T-helper 17 cell (primary cell): ENCODE measurements around the gene PLA2G1B. TPM values are rescaled to one million over a fixed set of nuclear protein-coding genes. Genes with fewer than 3 reads are reported as not detected.

Source experiments
- ATAC-seq: fragments of 150-1000 bp; cut with Tn5 transposase; 2 replicates; pipeline ENCODE4 v1.10.0; 2021; ENCODE audit warnings: mild to moderate bottlenecking, moderate library complexity
- DNase-seq, 3 donors: peaks; one replicate each; pipeline versions ENCODE4 v3.0.0 to v3.0.0-alpha.2; 2020 to 2021
- H3K9me3 ChIP-seq: one replicate; pipeline ENCODE4 v1.7.0; 2013; ENCODE audit warnings: low read length, mild to moderate bottlenecking; ENCODE audit not compliant: control insufficient read depth, poor library complexity, severe bottlenecking
- H3K27ac Mint-ChIP-seq: one replicate; pipeline ENCODE4 v1.8.0; 2022; ENCODE audit warnings: mild to moderate bottlenecking, moderate library complexity, mixed read lengths
- H3K27me3 Mint-ChIP-seq: one replicate; pipeline ENCODE4 v1.8.0; 2022; ENCODE audit warnings: mixed read lengths
- H3K36me3 Mint-ChIP-seq: one replicate; pipeline ENCODE4 v1.8.0; 2022; ENCODE audit warnings: low read depth, mixed read lengths
- H3K4me1 Mint-ChIP-seq: one replicate; pipeline ENCODE4 v1.8.0; 2022; ENCODE audit warnings: mild to moderate bottlenecking, mixed read lengths
- H3K4me3 Mint-ChIP-seq: one replicate; pipeline ENCODE4 v1.8.0; 2022; ENCODE audit warnings: mild to moderate bottlenecking, moderate library complexity, mixed read lengths
- total RNA-seq, 4 donors: library from RNA in 2 of 4; stranded (reverse) in 2 of 4; gene quantifications; one replicate each; pipeline ENCODE4 v1.2.3 and lab custom pipeline; 2022 to 2026

Gene PLA2G1B
- total RNA-seq, 2 donors from 2014 or later, result not detected

DNA sequence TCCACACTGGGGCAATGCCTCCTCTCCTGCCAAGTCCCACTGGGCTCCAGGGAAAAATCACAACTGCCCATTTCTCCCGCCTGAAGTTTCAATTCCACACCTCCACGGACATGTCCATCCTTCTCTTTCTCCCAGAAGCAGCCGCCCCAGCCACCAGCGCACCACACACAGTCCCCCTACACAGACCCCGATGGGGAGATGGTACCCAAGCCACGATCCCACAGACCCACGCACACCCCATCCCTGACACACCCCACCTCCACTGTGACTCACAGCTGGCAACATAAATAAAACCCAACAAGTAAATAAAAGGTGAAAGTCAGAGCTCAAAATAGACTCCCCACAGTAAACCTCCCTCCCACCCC is 38.7 kb upstream of the PLA2G1B start:
- no peak overlapping the region for H3K4me3 Mint-ChIP-seq
- DNase-seq (no peak), ATAC-seq (no peak)
- peaks cover 6% of the 10 kb centered on the region for H3K36me3 Mint-ChIP-seq
- H3K9me3 ChIP-seq, result no peaks in the 10 kb centered on the region
- H3K27me3 Mint-ChIP-seq, result peaks cover 79% of the 10 kb centered on the region
- peaks cover 25% of the 10 kb centered on the region for H3K4me1 Mint-ChIP-seq
- H3K27ac Mint-ChIP-seq, result peak overlapping the region; percentile 37

DNA sequence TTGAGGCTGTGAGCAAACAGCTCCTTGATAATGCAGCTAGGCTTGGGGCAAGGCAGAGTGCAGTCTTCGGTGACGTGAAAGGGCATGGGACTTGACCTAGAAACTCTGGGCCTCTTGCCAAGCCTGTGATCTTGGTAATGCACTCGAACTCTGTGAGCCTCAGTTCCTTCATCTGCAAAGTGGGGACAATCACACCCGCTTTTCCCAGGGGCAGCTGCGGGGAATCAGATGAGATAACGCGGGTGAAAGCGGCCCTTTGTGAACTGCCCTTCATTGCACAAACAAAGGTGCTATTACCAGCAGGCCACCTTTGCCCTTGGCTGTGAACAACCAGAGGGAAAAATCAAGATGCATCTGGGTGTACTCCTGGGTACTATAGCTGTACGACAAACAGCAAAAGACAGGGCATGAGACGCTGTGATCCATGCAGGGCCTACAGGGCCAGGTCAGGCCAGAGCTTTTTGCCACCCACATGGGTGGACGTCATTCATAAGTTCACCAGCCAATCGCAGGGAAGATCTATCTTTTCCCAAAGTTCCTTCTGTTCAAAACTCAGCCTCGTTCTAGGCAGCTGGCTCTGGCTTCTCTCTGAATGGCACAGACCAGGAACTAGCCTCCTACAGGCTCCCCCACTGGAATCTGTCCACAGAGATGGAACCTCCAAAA is 38.2 kb upstream of the PLA2G1B start:
- Mint-ChIP-seq H3K36me3 (peaks cover 6% of the 10 kb centered on the region), H3K4me1 (peaks cover 23% of the 10 kb centered on the region), H3K27ac (peak overlapping the region; percentile 37), H3K27me3 (peaks cover 78% of the 10 kb centered on the region), H3K4me3 (no peak overlapping the region)
- H3K9me3 ChIP-seq, result no peaks in the 10 kb centered on the region
- DNase-seq (no peak), ATAC-seq (no peak)

GRCh38 chr12:120364487-120364886 is 36.9 kb upstream of the PLA2G1B start:
- Mint-ChIP-seq H3K36me3 (peaks cover 4% of the 10 kb centered on the region), H3K27ac (no peak overlapping the region), H3K4me3 (no peak overlapping the region), H3K4me1 (peaks cover 10% of the 10 kb centered on the region), H3K27me3 (peaks cover 78% of the 10 kb centered on the region)
- no peaks in the 10 kb centered on the region for H3K9me3 ChIP-seq
- DNase-seq, result no peak
- no peak for ATAC-seq

- H3K4me1 Mint-ChIP-seq, result peaks cover 9% of the 10 kb centered on the region
- ATAC-seq (no peak), DNase-seq (no peak)
- peaks cover 85% of the 10 kb centered on the region for H3K27me3 Mint-ChIP-seq
- H3K4me3 Mint-ChIP-seq, result no peak overlapping the region
- no peaks in the 10 kb centered on the region for H3K9me3 ChIP-seq
- no peak overlapping the region for H3K27ac Mint-ChIP-seq
- peaks cover 4% of the 10 kb centered on the region for H3K36me3 Mint-ChIP-seq
Observed at GRCh38 chr12:120363274-120363855, 35.8 kb upstream of the PLA2G1B start.

GRCh38 chr12:120362516-120363273 is 35.1 kb upstream of the PLA2G1B start:
- Mint-ChIP-seq H3K27ac (no peak overlapping the region), H3K36me3 (peaks cover 4% of the 10 kb centered on the region), H3K4me3 (no peak overlapping the region)

GRCh38 chr12:120361506-120362208 is 34.1 kb upstream of the PLA2G1B start:
- peaks cover 9% of the 10 kb centered on the region for H3K4me1 Mint-ChIP-seq
- DNase-seq (no peak), ATAC-seq (no peak)
- H3K36me3 Mint-ChIP-seq, result peaks cover 4% of the 10 kb centered on the region
- no peaks in the 10 kb centered on the region for H3K9me3 ChIP-seq
- peaks cover 90% of the 10 kb centered on the region for H3K27me3 Mint-ChIP-seq
- no peak overlapping the region for H3K4me3 Mint-ChIP-seq
- H3K27ac Mint-ChIP-seq, result no peak overlapping the region

More at GRCh38 chr12:120362516-120363273, 35.1 kb upstream of the PLA2G1B start:
- Mint-ChIP-seq H3K27me3 (peaks cover 90% of the 10 kb centered on the region), H3K4me1 (peaks cover 11% of the 10 kb centered on the region)
- no peaks in the 10 kb centered on the region for H3K9me3 ChIP-seq
- ATAC-seq (no peak), DNase-seq (no peak)

DNA sequence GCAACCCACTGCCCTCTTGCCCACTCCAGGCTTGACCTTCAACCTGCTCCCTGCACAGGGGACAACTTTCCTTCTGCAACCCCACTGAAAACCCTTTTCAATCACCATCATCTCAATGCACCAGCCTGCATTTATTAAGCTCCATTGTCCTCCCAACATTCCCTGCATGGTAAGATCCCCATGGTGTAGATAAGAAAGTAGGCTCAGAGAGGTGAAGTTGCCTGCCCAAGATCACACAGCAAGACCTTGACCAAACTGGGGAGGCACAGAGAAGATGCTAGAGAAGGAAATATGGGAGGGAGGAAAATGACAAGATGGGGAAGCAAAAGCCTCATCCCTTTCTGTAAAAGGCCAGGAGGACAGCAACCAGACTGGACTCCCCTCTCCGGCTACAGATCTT is 31.5 kb upstream of the PLA2G1B start:
- H3K27ac Mint-ChIP-seq, result no peak overlapping the region

DNA sequence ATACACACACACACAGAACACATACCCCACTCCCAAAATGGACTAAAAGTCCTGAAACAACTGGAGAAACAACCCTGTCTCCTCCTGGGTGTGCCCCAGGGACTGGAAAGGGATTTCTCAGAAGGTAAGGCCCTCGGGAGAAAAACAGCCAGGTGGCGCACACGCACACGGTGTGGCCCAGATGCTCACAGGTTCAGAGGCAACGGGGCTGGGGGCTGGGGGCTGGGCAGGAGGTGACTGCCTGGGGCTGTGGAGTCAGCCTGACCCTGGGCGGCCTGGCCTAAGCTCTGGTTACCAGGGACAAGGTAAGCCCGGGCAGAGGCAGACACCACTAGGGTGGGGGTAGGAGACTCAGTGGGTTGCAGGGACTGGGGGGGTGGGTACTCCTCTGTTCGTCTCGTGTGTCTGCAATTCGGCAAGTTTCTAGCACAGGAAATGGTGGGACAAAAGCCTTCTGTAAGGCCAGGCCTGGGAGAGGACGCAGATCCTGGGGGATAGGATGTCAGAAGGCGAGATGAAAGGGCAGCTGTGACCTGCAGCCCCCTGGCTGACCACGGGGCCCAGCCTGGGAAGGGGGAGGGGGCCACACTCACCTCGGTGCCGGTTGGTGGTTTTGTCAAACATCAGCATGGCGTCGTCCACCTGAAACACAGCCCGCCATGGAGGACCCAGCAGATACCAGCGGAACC is 31.0 kb upstream of the PLA2G1B start:
- ATAC-seq, result no peak
- no peak for DNase-seq
- peaks cover 10% of the 10 kb centered on the region for H3K4me1 Mint-ChIP-seq
- no peaks in the 10 kb centered on the region for H3K9me3 ChIP-seq
- peaks cover 4% of the 10 kb centered on the region for H3K36me3 Mint-ChIP-seq
- H3K27me3 Mint-ChIP-seq, result peaks cover 75% of the 10 kb centered on the region
- H3K27ac Mint-ChIP-seq, result no peak overlapping the region
- no peak overlapping the region for H3K4me3 Mint-ChIP-seq

More for the DNA sequence above, 31.5 kb upstream of the PLA2G1B start:
- Mint-ChIP-seq H3K4me1 (peaks cover 10% of the 10 kb centered on the region), H3K4me3 (no peak overlapping the region), H3K36me3 (peaks cover 2% of the 10 kb centered on the region), H3K27me3 (peaks cover 76% of the 10 kb centered on the region)
- no peaks in the 10 kb centered on the region for H3K9me3 ChIP-seq
- no peak for ATAC-seq
- no peak for DNase-seq

- no peak for ATAC-seq
- H3K9me3 ChIP-seq, result no peaks in the 10 kb centered on the region
- Mint-ChIP-seq H3K27ac (peak overlapping the region; percentile 37), H3K27me3 (peaks cover 63% of the 10 kb centered on the region), H3K4me1 (peaks cover 7% of the 10 kb centered on the region), H3K36me3 (peaks cover 4% of the 10 kb centered on the region), H3K4me3 (no peak overlapping the region)
- DNase-seq, result no peak
Observed at GRCh38 chr12:120357104-120357503, 29.5 kb upstream of the PLA2G1B start.

- Mint-ChIP-seq H3K4me1 (peaks cover 6% of the 10 kb centered on the region), H3K27me3 (peaks cover 60% of the 10 kb centered on the region), H3K36me3 (peaks cover 3% of the 10 kb centered on the region), H3K4me3 (no peak overlapping the region), H3K27ac (no peak overlapping the region)
- H3K9me3 ChIP-seq, result no peaks in the 10 kb centered on the region
- peak; percentile 52 to 57 (median 55) for DNase-seq
- ATAC-seq, result peak; percentile 88
Observed at GRCh38 chr12:120356567-120357030, 29.0 kb upstream of the PLA2G1B start.

DNA sequence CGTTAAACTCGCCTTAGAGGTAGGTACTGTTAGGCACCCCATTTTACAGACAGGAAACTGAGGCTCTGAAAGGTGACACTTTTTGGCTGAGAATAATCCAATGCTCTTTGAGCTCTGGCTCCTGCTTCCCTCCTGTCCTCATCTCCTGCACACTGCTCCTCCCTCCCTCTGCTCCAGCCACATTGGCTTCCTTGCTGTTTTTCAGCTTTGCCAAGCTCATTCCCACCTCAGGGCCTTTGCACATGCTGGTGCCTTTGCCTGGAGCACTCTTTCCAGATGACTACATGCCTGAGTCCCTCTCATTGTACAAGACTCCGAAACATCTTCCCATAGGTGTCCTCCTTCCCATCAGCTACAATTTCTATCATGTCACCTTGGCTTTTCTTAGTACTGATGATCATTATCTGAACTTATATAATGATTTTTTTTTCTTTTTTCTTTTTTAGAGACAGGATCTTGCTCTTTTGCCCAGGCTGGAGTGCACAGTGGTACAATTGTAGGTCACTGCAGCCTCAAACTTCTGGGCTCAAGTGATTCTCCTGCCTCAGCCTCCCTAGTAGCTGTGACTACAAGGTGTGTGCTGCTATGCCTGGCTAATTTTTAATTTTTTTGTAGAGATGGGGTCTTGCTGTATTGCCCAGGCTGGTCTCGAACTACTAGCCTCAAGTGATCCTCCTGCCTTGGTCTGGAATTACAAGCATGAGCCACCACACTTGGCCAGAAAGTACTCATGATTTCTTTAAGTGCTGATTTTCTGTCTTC is 26.2 kb upstream of the PLA2G1B start:
- Mint-ChIP-seq H3K36me3 (peaks cover 3% of the 10 kb centered on the region), H3K27me3 (peaks cover 48% of the 10 kb centered on the region), H3K27ac (peak overlapping the region; percentile 19), H3K4me1 (peaks cover 6% of the 10 kb centered on the region), H3K4me3 (no peak overlapping the region)
- H3K9me3 ChIP-seq, result no peaks in the 10 kb centered on the region
- ATAC-seq (no peak), DNase-seq (no peak)

DNA sequence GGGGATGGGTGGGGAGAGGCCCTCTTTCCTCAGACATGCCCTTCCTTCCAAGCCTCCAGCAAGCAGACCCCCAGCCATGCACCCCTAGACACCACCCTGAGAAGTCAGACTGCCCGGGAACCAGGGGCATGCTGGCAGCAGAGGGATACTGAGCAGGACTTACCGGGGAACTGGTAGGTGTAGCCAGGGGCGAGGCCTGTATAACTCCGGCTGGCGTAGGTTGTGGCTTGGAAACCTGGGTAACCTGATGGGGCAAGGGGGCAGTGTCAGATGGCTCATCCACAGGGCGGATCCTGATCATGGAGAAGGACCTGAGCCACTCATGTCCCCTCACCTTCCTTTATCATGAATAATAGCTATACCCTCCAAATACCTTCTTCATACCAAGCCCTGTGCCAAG is 25.6 kb upstream of the PLA2G1B start:
- Mint-ChIP-seq H3K4me3 (no peak overlapping the region), H3K27me3 (peaks cover 45% of the 10 kb centered on the region)

More for the DNA sequence above, 25.6 kb upstream of the PLA2G1B start:
- H3K36me3 Mint-ChIP-seq, result peaks cover 3% of the 10 kb centered on the region
- no peak for ATAC-seq
- H3K4me1 Mint-ChIP-seq, result peaks cover 4% of the 10 kb centered on the region
- DNase-seq, result no peak
- H3K27ac Mint-ChIP-seq, result no peak overlapping the region
- no peaks in the 10 kb centered on the region for H3K9me3 ChIP-seq
